Mammary epithelial cell (primary cell): ENCODE measurements around the gene PARP1.

Source experiments
- EZH2 ChIP-seq: IDR thresholded peaks from 2 replicates; pipeline ENCODE4 v1.6.1; 2012; ENCODE audit warnings: low read length, inconsistent platforms, borderline replicate concordance
- TF ChIP-seq, protein P1 (sequence below), 2 donors: IDR thresholded peaks in 1 of 2; conservative IDR thresholded peaks in 1 of 2; 2 replicates each; pipeline ENCODE4 v1.5.1; 2011 to 2012; ENCODE audit warnings: inconsistent platforms in 2 of 2, low read length in 2 of 2, mild to moderate bottlenecking in 2 of 2, control low read depth in 1 of 2, low read depth in 1 of 2; ENCODE audit not compliant: insufficient read depth in 1 of 2; ENCODE audit errors: extremely low read depth in 1 of 2

DNA sequence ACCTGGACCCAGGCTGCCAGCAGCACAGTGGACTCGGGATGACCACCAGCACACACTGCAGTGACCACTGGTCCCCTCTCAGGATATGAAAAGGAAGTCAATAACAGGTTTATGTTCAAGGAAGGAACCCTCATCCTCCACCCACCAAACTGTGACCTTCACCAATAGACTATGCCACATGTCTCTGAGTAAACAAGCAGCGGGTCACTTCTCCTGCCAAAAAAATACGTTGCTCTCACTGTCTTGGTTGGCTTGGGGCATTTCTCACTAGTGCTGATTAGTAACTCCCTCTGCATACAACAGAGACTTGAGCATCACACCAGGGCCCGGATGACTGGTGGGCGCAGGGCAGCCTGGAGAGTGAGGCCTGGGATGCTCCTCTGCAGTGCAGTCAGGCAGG is 25.9 kb downstream of the PARP1 start:
- TF ChIP-seq, protein P1, sequence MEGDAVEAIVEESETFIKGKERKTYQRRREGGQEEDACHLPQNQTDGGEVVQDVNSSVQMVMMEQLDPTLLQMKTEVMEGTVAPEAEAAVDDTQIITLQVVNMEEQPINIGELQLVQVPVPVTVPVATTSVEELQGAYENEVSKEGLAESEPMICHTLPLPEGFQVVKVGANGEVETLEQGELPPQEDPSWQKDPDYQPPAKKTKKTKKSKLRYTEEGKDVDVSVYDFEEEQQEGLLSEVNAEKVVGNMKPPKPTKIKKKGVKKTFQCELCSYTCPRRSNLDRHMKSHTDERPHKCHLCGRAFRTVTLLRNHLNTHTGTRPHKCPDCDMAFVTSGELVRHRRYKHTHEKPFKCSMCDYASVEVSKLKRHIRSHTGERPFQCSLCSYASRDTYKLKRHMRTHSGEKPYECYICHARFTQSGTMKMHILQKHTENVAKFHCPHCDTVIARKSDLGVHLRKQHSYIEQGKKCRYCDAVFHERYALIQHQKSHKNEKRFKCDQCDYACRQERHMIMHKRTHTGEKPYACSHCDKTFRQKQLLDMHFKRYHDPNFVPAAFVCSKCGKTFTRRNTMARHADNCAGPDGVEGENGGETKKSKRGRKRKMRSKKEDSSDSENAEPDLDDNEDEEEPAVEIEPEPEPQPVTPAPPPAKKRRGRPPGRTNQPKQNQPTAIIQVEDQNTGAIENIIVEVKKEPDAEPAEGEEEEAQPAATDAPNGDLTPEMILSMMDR (conservative IDR thresholded peaks at IDR 0.05 in 1 of 2, IDR thresholded peaks at IDR 0.05 in 1 of 2; ENCODE audit: extremely low read depth in 1 of 2, insufficient read depth in 1 of 2, low read depth in 1 of 2, low read length in 2 of 2): no peak
- TF ChIP-seq EZH2: no peak
